Psoas muscle (tissue), 8 donors: Measurements from ENCODE around the gene NKAP. TPM values are rescaled to one million over a fixed set of nuclear protein-coding genes. Genes with fewer than 3 reads are reported as not detected.

ENCODE experiments used
- ATAC-seq, 4 donors: fragments of 200-7000 bp; cut with Tn5 transposase; one replicate each; pipeline ENCODE4 v1.9.1; 2020; ENCODE audit warnings: moderate library complexity in 3 of 4, mild to moderate bottlenecking in 2 of 4
- DNase-seq, 2 donors: peaks; one replicate each; pipeline ENCODE4 v3.0.0-alpha.2; 2020
- H3K27ac ChIP-seq: fragments of 200-600 bp; one replicate; pipeline ENCODE4 v1.8.0; 2022
- H3K27me3 ChIP-seq, 3 donors: fragments of 200-600 bp in 1 of 3; one replicate each; pipeline versions ENCODE4 v1.6.1 to v1.8.0; 2013 to 2022; ENCODE audit warnings: low read length in 2 of 3, mild to moderate bottlenecking in 2 of 3, moderate library complexity in 1 of 3; ENCODE audit not compliant: insufficient read depth in 3 of 3
- H3K36me3 ChIP-seq, 2 donors: fragments of 200-600 bp in 1 of 2; one replicate each; pipeline versions ENCODE4 v1.6.1 to v1.8.0; 2013 to 2022; ENCODE audit warnings: low read depth in 1 of 2, mild to moderate bottlenecking in 1 of 2, moderate library complexity in 1 of 2; ENCODE audit not compliant: insufficient read depth in 1 of 2
- H3K4me1 ChIP-seq: fragments of 200-600 bp; one replicate; pipeline ENCODE4 v1.8.0; 2022
- H3K4me3 ChIP-seq: fragments of 200-600 bp; one replicate; pipeline ENCODE4 v1.8.0; 2022; ENCODE audit warnings: mild to moderate bottlenecking
- H3K9me3 ChIP-seq: fragments of 200-600 bp; one replicate; pipeline ENCODE4 v1.8.0; 2022
- WGBS, 3 donors: extraction: QIAGEN DNeasy Blood & Tissue Kit; methylation state at CpG; one replicate each; pipeline versions ENCODE4 v1.1.6 to v1.1.7; 2013; 5-methylcytosine and 5-hydroxymethylcytosine counted together
- intact Hi-C, 2 donors: fragments of 100-400 bp; cut with DNase I; formaldehyde crosslinking; loops; one replicate each; pipeline versions ENCODE4 v1.11.0 to v1.14.2; 2022
- polyA plus RNA-seq, 3 donors: library from polyadenylated mRNA; stranded (reverse); fragments of 200-250 nt; gene quantifications; one replicate each; pipeline ENCODE4 v1.2.3, GENCODE V29; 2013
- total RNA-seq, 4 donors: library from RNA; stranded (reverse); fragmentation: NEBNext Ultra II Directional in 2 of 4; extraction: Animal tissue kit (Norgen Biotek cat#: 25700) in 2 of 4; gene quantifications; one replicate each; pipeline versions ENCODE4 v1.2.1 to v1.2.4, GENCODE V29; 2021 to 2023
- TF ChIP-seq, protein P1 (sequence below): fragments of 200-600 bp; IDR thresholded peaks from one replicate; pipeline ENCODE4 v1.8.0; 2022; ENCODE audit warnings: antibody characterized with exemption
- donor health status: healthy with polysubstance abuse.
- donor health status: DM: no; HTN: no; CAD: no; lungs with moderate emphysema.
- donor health status: Bipolar disorder and iron deficiency.
- donor health status: healthy.
- donor health status: DM: yes; HTN: yes; CAD: no.
- donor health status: DM: no; HTN: no; CAD: no.
- donor health status: DM: no; HTN: no; CAD: no.
- donor health status: DM: yes; HTN: yes; CAD: no.

The NKAP gene
- total and polyA plus RNA-seq, 7 donors: 3.4 to 7.5 (median 7.0) TPM

DNA sequence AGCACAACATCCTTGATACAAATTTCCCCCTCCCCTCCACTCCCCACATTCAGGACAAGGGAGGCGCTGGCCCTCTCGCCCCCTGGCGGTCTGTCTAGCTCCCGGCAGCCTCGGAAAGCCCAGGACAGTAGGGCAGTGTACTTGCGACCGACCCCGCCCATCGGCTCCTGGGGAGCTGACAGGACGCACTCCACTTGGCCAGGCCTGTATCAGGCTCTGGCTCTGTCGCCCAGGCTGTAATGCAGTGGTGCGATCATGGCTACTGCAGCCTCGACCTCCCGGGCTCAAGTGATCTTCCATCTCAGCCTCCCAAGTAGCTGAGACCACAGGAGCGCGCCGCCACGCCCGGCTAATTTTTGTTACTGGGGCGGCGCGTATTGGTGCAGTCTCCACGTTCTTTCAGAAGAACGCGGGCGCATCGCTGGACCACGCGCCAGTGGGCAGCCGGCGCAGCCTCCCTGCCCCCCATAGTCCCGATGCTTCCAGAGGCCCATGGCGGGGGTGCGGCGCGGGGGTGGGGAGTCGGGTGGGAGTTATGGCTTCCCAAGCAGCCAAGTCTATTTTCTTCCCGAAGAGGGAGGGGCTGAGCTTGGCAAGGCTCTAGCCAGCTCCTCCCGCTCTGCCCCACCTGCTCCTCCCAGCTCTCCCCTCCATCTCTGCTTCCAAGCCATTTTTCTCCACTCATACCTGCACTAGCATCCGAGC lies 55.7 kb downstream of the NKAP start:
- WGBS, 3 donors: 2 to 32% (median 9%) methylated on average over 20 to 40 of the region's 40 CpGs
- peak overlapping the region; percentile 44 for H3K4me3 ChIP-seq
- TF ChIP-seq, protein P1, sequence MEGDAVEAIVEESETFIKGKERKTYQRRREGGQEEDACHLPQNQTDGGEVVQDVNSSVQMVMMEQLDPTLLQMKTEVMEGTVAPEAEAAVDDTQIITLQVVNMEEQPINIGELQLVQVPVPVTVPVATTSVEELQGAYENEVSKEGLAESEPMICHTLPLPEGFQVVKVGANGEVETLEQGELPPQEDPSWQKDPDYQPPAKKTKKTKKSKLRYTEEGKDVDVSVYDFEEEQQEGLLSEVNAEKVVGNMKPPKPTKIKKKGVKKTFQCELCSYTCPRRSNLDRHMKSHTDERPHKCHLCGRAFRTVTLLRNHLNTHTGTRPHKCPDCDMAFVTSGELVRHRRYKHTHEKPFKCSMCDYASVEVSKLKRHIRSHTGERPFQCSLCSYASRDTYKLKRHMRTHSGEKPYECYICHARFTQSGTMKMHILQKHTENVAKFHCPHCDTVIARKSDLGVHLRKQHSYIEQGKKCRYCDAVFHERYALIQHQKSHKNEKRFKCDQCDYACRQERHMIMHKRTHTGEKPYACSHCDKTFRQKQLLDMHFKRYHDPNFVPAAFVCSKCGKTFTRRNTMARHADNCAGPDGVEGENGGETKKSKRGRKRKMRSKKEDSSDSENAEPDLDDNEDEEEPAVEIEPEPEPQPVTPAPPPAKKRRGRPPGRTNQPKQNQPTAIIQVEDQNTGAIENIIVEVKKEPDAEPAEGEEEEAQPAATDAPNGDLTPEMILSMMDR: peak; percentile 21
- DNase-seq (peak; percentile 60 to 68), ATAC-seq (peak in 3 of 4 donors; percentile 63 to 73 (median 66))
- H3K27me3 ChIP-seq: peaks cover 0 to 8% (median 0%) of the 10 kb centered on the region in 3 donors
- no peak overlapping the region for H3K27ac ChIP-seq
- H3K9me3 ChIP-seq: no peaks in the 10 kb centered on the region
- H3K36me3 ChIP-seq: no peaks in the 10 kb centered on the region
- no peaks in the 10 kb centered on the region for H3K4me1 ChIP-seq
- intact Hi-C loops: no loop called here

DNA sequence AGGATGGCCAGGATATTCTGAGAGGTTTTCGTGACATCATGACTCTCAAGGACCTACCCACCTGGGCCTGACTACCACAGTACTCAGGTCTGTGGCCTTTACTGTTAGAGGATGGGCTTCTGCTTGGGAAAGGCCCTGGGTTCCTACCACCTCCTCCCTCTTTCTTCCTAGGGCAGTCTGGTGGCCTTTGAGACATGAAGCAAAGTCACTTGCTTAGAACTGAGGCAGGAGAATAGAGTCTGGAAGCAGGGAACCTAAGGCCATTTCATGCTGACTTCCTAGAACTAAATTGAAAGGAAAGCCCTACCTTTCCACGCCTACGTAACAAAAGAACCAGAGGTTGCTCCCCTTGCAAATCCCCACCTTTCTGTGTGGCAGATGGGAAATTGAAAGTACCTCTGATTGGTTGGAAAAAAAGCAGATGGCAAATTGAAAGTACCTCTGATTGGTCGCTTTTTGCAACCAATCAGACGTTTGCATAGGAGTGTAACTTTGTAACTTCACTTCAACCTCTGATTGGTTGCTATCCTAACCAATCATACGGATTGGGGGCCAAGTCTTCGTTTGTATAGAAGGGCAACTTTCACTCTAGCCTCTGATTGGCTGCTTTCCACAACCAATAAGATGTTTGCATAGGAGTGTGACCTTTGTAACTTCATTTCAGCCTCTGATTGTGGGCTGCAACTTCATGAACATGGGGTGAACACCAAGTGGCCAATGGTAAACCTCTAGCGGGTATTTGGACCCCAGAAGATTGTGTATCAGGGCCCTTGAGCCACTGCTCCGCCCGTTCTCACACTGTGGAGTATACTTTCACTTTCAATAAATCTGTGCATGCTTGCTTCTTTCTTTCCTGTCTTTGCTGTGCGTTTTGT lies 57.8 kb downstream of the NKAP start:
- Histone ChIP-seq H3K4me1 (no peaks in the 10 kb centered on the region), H3K27me3 (peaks cover 0 to 8% (median 0%) of the 10 kb centered on the region in 3 donors), H3K36me3 (no peaks in the 10 kb centered on the region), H3K27ac (no peak overlapping the region), H3K4me3 (no peak overlapping the region), H3K9me3 (no peaks in the 10 kb centered on the region)
- TF ChIP-seq, protein P1: no peak
- ATAC-seq: no peak
- intact Hi-C loops: no loop called here
- 75 to 88% (median 79%) methylated on average over 11 of the region's 11 CpGs for WGBS, 3 donors
- no peak for DNase-seq

DNA sequence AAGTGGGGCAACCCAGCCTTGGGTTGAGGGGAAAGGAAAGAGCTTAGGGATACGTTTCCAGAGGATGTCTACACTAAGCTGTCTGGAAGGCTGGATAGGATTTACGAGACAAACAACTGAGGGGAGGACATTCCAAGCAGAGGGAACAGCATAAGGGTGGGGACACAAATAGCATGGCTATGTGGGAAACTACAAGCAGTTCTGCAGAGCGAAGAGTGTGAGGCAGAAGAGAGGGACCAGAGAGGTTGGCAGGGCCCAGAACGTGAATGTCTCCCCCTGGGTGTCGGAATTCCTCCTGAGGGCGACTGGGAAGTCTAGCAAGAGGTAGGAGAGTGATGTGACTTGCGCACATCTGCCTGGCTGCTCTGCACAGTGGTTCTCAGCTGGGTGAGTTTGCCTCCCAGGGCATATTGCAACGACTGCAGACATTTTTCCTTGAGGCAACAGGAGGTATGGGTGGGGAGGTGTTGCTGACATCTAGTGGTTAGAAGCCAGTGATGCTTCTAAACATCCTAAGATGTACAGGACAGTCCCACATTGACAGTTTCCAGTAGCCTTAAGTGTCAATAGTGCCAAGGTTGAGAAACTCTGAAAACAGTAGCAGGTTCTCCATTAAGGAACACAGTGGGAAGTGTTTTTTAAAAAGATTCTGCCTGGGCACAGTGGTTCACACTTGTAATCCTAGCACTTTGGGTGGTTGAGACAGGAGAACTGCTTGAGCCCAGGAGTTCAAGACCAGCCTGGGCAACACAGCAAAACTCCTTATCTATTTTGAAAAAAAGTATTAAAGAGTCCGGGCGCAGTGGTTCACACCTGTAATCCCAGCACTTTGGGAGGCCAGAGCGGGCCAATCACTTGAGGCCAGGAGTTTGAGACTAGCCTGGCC lies 62.8 kb downstream of the NKAP start:
- Histone ChIP-seq H3K9me3 (no peaks in the 10 kb centered on the region), H3K4me3 (no peak overlapping the region), H3K27ac (no peak overlapping the region), H3K4me1 (no peaks in the 10 kb centered on the region), H3K27me3 (no peaks in the 10 kb centered on the region), H3K36me3 (peaks cover 0 to 25% of the 10 kb centered on the region in 2 donors)
- TF ChIP-seq, protein P1: peak; percentile 46
- DNase-seq (no peak), ATAC-seq (peak; percentile 57 to 91 (median 78))
- intact Hi-C loops: no loop called here
- WGBS, 3 donors: 53 to 58% (median 58%) methylated on average over 9 to 11 of the region's 11 CpGs

DNA sequence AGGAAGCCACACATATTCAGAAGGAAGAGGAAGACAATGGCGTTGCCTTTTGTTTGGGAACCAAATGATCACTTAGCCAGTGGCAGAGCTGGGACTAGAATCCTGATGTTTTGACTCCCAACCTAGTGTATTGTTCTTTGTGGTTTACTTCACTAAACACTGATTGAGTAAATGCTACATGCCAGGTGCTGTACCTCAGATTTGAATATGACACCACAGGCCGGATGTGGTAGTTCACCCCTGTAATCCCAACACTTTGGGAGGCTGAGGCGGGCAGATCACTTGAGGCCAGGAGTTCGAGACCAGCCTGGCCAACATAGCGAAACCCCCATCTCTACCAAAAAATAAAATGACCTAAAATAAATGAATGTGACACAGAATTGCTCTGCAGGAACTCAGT lies 63.5 kb downstream of the NKAP start:
- Histone ChIP-seq H3K4me3 (no peak overlapping the region), H3K27ac (no peak overlapping the region), H3K27me3 (no peaks in the 10 kb centered on the region), H3K36me3 (peaks cover 0 to 31% of the 10 kb centered on the region in 2 donors), H3K9me3 (no peaks in the 10 kb centered on the region), H3K4me1 (no peaks in the 10 kb centered on the region)
- no peak for DNase-seq
- 75 to 90% (median 77%) methylated on average over 5 of the region's 5 CpGs for WGBS, 3 donors
- TF ChIP-seq, protein P1: no peak
- ATAC-seq: no peak
- intact Hi-C loops: no loop called here
